IPS-15b (cell line): ENCODE measurements around the gene SKI.

ENCODE experiments used
- H3K27me3 ChIP-seq: one replicate; pipeline ENCODE4 v1.6.1; 2013; ENCODE audit warnings: low read length; ENCODE audit not compliant: control insufficient read depth, insufficient read depth
- H3K36me3 ChIP-seq: one replicate; pipeline ENCODE4 v1.6.1; 2013; ENCODE audit warnings: low read length; ENCODE audit not compliant: control insufficient read depth, insufficient read depth
- H3K4me1 ChIP-seq: one replicate; pipeline ENCODE4 v1.6.1; 2013; ENCODE audit warnings: mild to moderate bottlenecking, low read length; ENCODE audit not compliant: control insufficient read depth, insufficient read depth
- H3K4me3 ChIP-seq: one replicate; pipeline ENCODE4 v1.5.1; 2013; ENCODE audit warnings: low read depth, low read length
- H3K9ac ChIP-seq: one replicate; pipeline ENCODE4 v1.6.1; 2013; ENCODE audit warnings: low read depth, mild to moderate bottlenecking, low read length
- H3K9me3 ChIP-seq: one replicate; pipeline ENCODE4 v1.6.1; 2013; ENCODE audit warnings: mild to moderate bottlenecking, low read length; ENCODE audit not compliant: control insufficient read depth, insufficient read depth

The SKI gene

DNA sequence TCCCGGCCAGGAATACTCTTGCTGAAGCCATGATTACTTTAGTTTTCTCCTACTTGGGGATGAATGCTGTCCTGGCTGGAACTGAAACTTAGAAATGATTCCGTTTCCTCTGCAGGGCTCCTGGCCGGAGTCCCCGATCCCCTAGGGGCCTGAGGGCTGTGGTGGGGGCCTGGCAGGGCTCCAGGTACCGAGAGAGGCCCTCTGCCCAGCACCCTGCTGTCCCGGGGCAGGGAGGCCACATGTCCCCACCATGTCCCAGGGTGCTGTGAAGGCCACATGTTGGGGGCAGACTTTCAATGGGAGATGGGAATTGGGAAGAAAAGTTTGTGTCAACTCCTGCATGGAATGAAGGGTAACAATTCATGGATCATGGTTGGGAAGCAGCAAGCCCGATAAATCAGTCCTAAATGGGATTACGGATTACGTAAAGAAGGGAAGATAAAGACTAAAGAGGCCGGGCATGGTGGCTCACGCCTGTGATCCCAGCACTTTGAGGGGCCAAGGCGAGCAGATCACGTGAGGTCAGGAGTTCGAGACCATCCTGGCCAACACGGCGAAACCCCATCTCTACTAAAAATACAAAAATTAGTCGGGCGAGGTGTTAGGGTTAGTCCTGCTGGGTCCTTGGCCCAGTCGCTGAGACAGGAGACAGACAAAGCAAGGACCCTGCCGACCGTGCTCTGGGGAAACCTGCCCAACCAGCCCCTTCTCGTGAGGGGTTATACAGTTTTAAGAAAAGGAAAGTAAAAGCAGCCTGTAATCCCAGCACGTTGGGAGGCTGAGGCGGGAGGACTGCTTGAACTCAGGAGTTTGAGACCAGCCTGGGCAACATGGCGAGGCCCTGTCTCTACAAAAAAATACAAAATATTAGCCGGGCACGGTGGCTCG is 125.7 kb downstream of the SKI start:
- Histone ChIP-seq H3K4me3 (no peak overlapping the region), H3K27me3 (no peaks in the 10 kb centered on the region), H3K36me3 (no peaks in the 10 kb centered on the region), H3K9ac (no peak overlapping the region), H3K9me3 (no peaks in the 10 kb centered on the region), H3K4me1 (no peaks in the 10 kb centered on the region)

DNA sequence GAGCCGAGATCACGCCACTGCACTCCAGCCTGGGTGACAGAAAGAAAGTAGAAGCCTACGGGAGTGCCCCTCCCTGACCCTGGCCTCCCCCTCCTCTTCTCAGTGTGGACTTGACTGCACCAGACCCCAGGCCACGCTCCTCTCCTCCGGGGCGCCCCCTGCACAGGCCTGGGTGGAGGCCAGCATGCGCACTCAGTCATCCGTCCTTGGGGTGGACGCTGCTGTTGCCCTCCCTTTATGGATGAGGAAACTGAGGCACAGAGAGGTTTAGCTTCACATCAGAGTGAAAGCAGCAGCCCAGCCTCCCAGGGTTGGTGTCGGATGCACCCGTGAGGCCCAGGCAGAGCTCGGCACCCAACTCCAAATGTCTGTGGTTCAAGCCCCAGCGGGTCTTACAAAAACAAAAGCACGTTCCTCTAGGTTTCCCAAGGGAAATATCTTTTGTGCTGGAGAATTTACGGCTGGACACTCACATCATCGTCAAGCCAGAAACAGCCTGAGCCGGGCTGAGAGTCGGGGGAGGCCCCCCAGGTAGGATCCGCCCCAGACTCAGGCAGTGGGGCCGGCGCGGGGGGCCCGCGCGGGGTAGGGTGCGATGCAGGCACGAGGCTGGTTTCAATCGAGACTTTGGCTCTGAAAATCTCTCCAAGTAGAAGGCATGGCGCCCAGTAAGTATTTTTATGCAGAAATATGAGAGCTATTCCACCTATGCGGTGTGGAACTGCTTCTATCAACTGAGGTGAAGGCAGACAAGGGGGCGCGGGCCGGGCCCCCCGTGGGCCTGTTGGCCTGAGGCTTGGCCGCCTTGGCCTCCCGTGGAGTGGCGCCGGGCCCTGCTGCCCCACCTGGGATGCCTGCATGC is 126.6 kb downstream of the SKI start:
- Histone ChIP-seq H3K27me3 (no peaks in the 10 kb centered on the region), H3K4me1 (no peaks in the 10 kb centered on the region), H3K9ac (no peak overlapping the region), H3K9me3 (no peaks in the 10 kb centered on the region), H3K36me3 (no peaks in the 10 kb centered on the region), H3K4me3 (no peak overlapping the region)

GRCh38 chr1:2355373-2356261 is 127.5 kb downstream of the SKI start:
- Histone ChIP-seq H3K27me3 (no peaks in the 10 kb centered on the region), H3K9ac (no peak overlapping the region), H3K4me1 (no peaks in the 10 kb centered on the region), H3K36me3 (no peaks in the 10 kb centered on the region), H3K4me3 (no peak overlapping the region), H3K9me3 (no peaks in the 10 kb centered on the region)

DNA sequence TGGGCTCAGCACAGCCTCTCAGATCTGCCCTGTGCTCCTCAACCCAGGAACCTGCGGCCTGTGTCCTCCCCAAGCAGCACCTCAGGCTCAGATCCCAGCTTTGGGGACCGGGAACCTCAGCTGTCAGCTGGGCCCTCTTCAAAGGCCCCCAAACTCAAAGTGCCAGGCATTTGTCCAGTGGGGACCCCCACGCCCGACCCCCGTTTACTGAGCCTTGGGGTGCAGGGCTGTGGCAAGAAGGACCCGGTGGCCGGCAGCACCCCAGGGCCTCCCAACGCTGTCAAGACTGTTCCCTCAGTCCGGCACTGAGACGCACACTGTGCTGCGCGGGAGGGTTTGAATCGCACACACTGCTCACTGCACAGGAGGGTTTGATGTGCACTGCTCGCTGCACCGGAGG is 128.3 kb downstream of the SKI start:
- no peak overlapping the region for H3K9ac ChIP-seq
- H3K9me3 ChIP-seq, result no peaks in the 10 kb centered on the region
- H3K4me3 ChIP-seq, result no peak overlapping the region
- no peaks in the 10 kb centered on the region for H3K4me1 ChIP-seq
- H3K27me3 ChIP-seq, result no peaks in the 10 kb centered on the region
- H3K36me3 ChIP-seq, result no peaks in the 10 kb centered on the region

DNA sequence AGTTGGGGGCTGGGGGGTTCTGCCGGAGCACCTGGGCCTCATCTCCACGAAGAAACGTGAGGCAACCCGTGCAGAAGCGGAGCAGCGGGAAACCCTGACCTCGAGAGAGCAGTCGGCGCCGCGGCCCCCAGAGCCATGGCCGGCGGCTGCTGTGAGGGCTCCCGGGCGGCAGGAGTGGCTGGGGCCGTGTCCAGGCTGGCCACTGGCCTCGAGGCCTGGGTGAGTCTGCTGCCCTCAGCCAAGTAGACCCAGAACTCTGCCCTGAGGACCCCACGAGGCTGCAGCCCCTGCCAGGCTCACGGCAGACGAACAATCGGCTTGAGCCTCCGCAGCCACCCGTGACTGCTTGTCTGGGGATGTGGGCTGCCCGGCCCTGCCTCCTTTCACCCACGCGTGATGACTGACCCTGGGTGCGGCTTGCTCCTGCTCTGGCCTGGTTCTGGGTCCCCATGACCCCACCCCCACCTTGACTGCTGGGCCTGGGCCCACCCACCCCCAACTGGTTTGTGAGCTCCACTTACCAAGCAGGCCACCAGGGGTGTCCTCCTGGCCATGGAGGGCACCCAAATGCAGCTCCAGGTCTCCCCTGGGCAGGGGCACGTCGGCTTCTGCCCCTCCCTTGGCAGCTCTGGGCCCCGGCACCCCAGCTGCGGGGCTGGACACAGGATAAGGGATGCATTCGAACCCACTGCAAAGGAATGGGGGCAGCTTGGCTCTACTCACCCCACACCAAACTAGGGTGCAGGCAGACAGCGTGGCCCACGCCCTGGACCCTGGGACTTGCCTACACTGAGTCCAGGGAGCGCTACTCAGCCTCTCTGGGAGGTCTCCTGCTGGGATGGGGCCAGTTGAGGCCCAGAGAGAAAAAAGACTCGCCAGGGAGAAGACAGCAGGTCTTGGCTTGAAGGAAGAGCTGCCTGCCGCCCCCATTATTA is 129.1 kb downstream of the SKI start:
- Histone ChIP-seq H3K27me3 (no peaks in the 10 kb centered on the region), H3K9ac (no peak overlapping the region), H3K9me3 (no peaks in the 10 kb centered on the region), H3K4me1 (no peaks in the 10 kb centered on the region), H3K36me3 (no peaks in the 10 kb centered on the region), H3K4me3 (no peak overlapping the region)

DNA sequence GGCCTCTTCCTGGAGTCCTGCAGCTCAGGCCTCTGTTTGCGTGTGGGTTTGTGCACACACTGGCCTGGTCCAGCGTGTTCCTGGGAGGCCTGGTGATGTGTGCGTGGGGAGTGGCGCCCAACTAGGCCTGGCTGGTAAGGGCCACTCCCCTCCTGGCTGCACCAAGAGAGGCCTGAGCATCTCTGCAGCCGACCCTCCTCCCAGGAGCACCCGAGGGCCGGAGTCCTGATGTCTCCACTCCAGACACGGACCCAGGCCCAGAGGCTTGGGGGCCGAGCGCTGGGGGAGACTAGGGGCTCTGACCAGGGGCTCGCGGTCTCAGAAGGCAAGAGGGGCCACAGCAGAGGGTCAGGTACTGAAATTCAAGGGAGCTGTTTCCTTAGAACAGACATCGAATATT is 130.0 kb downstream of the SKI start:
- H3K27me3 ChIP-seq, result no peaks in the 10 kb centered on the region

GRCh38 chr1:2358651-2359640 is 130.8 kb downstream of the SKI start:
- Histone ChIP-seq H3K4me3 (no peak overlapping the region), H3K9me3 (no peaks in the 10 kb centered on the region), H3K27me3 (no peaks in the 10 kb centered on the region), H3K36me3 (no peaks in the 10 kb centered on the region), H3K9ac (no peak overlapping the region), H3K4me1 (no peaks in the 10 kb centered on the region)

More for the DNA sequence above, 130.0 kb downstream of the SKI start:
- no peaks in the 10 kb centered on the region for H3K4me1 ChIP-seq
- no peak overlapping the region for H3K4me3 ChIP-seq
- H3K9me3 ChIP-seq, result no peaks in the 10 kb centered on the region
- H3K36me3 ChIP-seq, result no peaks in the 10 kb centered on the region
- H3K9ac ChIP-seq, result no peak overlapping the region
